Lower lobe of right lung (tissue), 2 donors: Measurements from ENCODE around the gene PPP2R5E. TPM values are rescaled to one million over a fixed set of nuclear protein-coding genes. Genes with fewer than 3 reads are reported as not detected.

Experiments
- ATAC-seq, 2 donors: fragments of 200-7000 bp; cut with Tn5 transposase; one replicate each; pipeline ENCODE4 v1.9.1; 2020 to 2022; ENCODE audit warnings: mild to moderate bottlenecking in 2 of 2, moderate library complexity in 2 of 2
- DNase-seq: peaks from one replicate; pipeline ENCODE4 v3.0.0-alpha.2; 2020
- H3K27ac ChIP-seq: fragments of 200-600 bp; one replicate; pipeline ENCODE4 v1.8.0; 2022
- H3K27me3 ChIP-seq: fragments of 200-600 bp; one replicate; pipeline ENCODE4 v1.8.0; 2022; ENCODE audit warnings: low read depth
- H3K36me3 ChIP-seq: fragments of 200-600 bp; one replicate; pipeline ENCODE4 v1.8.0; 2022; ENCODE audit warnings: mild to moderate bottlenecking
- H3K4me1 ChIP-seq: fragments of 200-600 bp; one replicate; pipeline ENCODE4 v1.8.0; 2022
- H3K4me3 ChIP-seq: fragments of 200-600 bp; one replicate; pipeline ENCODE4 v1.8.0; 2022; ENCODE audit warnings: mild to moderate bottlenecking
- H3K9me3 ChIP-seq: fragments of 200-600 bp; one replicate; pipeline ENCODE4 v1.8.0; 2022
- intact Hi-C: fragments of 100-400 bp; cut with DNase I; formaldehyde crosslinking; loops from one replicate; pipeline ENCODE4 v1.11.0; 2022
- total RNA-seq: library from RNA; stranded (reverse); fragmentation: NEBNext Ultra II Directional; extraction: Animal tissue kit (Norgen Biotek cat#: 25700); gene quantifications from one replicate; pipeline ENCODE4 v1.2.1, GENCODE V29; 2021
- TF ChIP-seq, protein P1 (sequence below): fragments of 200-600 bp; IDR thresholded peaks from one replicate; pipeline ENCODE4 v1.8.0; 2022; ENCODE audit warnings: antibody characterized with exemption, mild to moderate bottlenecking
- donor health status: DM: no; HTN: yes; CAD: no; lungs with severe emphysema.

The PPP2R5E gene
- total RNA-seq, 1 donor from 2014 or later = 45.3 TPM

DNA sequence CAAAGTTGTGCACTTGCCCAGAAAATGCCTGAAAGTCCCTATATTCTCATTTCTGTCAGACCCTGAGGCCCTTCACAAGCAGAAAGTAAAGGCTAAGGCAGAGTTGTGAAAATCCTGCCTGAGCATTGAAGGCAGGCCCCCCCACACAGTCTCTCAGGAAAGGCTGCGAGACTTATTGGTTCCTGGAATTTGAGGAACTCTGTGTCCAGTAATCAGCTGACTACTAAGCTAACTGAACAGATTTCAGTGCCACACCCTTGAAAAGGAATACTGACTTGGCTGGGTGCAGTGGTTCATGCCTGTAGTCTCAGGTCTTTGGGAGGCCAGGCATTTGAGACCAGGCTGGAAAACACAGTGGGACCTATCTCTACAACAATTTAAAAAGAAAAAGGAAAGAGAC lies 21.1 kb upstream of the PPP2R5E start:
- intact Hi-C loops = no loop called here
- Histone ChIP-seq H3K4me3 (no peak overlapping the region), H3K36me3 (no peaks in the 10 kb centered on the region), H3K9me3 (no peaks in the 10 kb centered on the region), H3K27me3 (no peaks in the 10 kb centered on the region), H3K27ac (no peak overlapping the region), H3K4me1 (peaks cover 10% of the 10 kb centered on the region)
- DNase-seq (peak; percentile 60), ATAC-seq (peak; percentile 85)
- TF ChIP-seq, protein P1, sequence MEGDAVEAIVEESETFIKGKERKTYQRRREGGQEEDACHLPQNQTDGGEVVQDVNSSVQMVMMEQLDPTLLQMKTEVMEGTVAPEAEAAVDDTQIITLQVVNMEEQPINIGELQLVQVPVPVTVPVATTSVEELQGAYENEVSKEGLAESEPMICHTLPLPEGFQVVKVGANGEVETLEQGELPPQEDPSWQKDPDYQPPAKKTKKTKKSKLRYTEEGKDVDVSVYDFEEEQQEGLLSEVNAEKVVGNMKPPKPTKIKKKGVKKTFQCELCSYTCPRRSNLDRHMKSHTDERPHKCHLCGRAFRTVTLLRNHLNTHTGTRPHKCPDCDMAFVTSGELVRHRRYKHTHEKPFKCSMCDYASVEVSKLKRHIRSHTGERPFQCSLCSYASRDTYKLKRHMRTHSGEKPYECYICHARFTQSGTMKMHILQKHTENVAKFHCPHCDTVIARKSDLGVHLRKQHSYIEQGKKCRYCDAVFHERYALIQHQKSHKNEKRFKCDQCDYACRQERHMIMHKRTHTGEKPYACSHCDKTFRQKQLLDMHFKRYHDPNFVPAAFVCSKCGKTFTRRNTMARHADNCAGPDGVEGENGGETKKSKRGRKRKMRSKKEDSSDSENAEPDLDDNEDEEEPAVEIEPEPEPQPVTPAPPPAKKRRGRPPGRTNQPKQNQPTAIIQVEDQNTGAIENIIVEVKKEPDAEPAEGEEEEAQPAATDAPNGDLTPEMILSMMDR = no peak

DNA sequence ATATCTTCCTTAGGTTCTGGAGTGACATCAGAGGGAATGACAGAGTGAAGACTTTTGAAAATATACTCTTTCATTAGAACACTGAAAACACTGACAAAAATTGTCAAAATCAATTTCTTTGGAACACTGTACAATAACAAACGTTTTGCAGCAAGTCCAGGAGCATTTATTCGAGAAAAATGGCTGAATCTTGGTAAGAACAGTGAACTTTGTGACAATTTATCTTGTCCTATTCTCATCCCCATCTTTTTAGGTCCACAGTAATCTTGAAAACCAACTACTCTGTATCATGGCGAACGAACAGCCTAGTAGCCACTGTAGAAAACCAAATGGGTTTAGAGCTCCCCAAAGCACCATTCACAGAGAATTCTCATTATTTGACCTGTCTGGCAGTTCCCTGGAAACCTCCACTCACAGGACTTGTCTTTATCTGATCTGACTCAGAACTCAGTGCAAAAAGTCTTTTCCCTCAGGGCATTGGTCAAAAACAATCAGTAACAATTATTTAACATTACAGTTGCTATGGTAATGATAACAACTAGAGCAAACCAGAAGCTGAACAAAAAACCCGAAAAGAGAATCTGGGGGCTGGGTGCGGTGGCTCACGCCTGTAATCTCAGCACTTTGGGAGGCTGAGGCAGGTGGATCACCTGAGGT lies 20.3 kb upstream of the PPP2R5E start:
- Histone ChIP-seq H3K4me3 (no peak overlapping the region), H3K27me3 (no peaks in the 10 kb centered on the region), H3K27ac (no peak overlapping the region), H3K36me3 (no peaks in the 10 kb centered on the region), H3K9me3 (no peaks in the 10 kb centered on the region), H3K4me1 (peaks cover 10% of the 10 kb centered on the region)
- DNase-seq (no peak), ATAC-seq (peak in 1 of 2 donors; percentile 49)
- TF ChIP-seq, protein P1 = no peak
- intact Hi-C loops = no loop called here

DNA sequence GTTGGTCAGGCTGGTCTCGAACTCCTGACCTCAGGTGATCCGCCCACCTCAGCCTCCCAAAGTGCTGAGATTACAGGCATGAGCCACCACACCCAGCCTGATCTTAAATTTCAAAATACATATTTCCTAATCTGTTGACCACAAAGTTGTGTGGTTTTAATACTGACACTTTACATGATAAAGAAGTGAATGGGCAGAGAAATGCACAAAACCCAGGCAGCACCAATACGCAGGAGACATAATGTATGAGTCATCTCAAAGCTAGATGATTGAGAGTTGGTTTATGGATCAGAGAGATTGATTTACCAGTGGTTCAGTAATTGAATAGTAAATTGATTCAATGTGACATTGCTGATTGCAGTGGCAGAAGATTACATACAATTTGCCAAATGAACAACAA lies 19.2 kb upstream of the PPP2R5E start:
- DNase-seq = no peak
- H3K27ac ChIP-seq = no peak overlapping the region
- no peaks in the 10 kb centered on the region for H3K36me3 ChIP-seq
- H3K9me3 ChIP-seq = no peaks in the 10 kb centered on the region
- TF ChIP-seq, protein P1 = no peak
- ATAC-seq = no peak
- H3K4me1 ChIP-seq = peaks cover 10% of the 10 kb centered on the region
- H3K4me3 ChIP-seq = no peak overlapping the region
- intact Hi-C loops = no loop called here
- H3K27me3 ChIP-seq = no peaks in the 10 kb centered on the region

DNA sequence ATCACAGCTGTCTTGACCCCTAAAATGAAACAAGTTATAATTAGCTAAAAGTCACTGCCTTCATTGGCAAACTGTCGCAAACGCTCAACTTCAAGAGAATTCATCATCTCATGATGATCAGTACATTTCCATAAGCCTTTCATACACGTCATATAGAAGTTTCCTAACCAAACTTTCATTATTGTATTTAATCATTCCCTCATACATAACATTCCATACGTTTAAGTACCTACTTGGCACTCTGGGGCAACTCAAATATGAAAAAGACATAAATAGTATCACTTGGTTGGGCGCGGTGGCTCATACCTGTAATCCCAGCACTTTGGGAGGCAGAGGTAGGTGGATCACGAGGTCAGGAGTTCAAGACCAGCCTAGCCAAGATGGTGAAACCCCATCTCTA lies 12.4 kb upstream of the PPP2R5E start:
- no peak for ATAC-seq
- intact Hi-C loops = no loop called here

DNA sequence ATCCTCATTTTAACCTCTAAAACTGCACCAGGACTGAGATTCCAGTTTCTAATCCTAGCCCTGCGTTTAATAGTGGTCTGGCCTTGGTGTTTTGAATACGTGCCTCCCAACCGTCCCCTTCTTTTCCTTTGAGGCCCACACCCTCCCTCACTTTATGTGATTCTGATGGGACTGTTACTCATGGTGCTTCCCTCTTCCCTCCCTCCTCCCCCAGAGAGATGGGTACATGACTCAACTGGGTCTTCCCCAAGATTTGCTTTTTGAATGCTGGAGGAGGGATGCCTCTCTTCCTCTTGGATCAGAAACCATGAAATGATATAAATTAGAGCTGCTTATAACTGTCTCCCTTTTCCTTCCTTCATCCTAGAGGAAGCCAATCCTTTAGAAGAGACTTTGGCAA lies 8.2 kb upstream of the PPP2R5E start:
- TF ChIP-seq, protein P1 = no peak
- DNase-seq (no peak), ATAC-seq (no peak)
- intact Hi-C loops = no loop called here
- no peaks in the 10 kb centered on the region for H3K9me3 ChIP-seq
- no peaks in the 10 kb centered on the region for H3K27me3 ChIP-seq
- no peak overlapping the region for H3K4me3 ChIP-seq
- H3K4me1 ChIP-seq = no peaks in the 10 kb centered on the region
- no peaks in the 10 kb centered on the region for H3K36me3 ChIP-seq
- H3K27ac ChIP-seq = no peak overlapping the region

More for the DNA sequence above, 12.4 kb upstream of the PPP2R5E start:
- DNase-seq = no peak
- Histone ChIP-seq H3K27me3 (no peaks in the 10 kb centered on the region), H3K36me3 (no peaks in the 10 kb centered on the region), H3K9me3 (no peaks in the 10 kb centered on the region), H3K27ac (no peak overlapping the region), H3K4me3 (no peak overlapping the region), H3K4me1 (no peaks in the 10 kb centered on the region)
- TF ChIP-seq, protein P1 = no peak
